HG02840 (cell line): ENCODE data around the gene GALNT1.

Experiments
- ATAC-seq: cut with Tn5 transposase; IDR thresholded peaks from one replicate; pipeline ENCODE4 v1.9.1; 2021; ENCODE audit warnings: mild to moderate bottlenecking, moderate library complexity, moderate number of reproducible peaks; ENCODE audit not compliant: unreplicated experiment, low FRiP score

The GALNT1 gene

DNA sequence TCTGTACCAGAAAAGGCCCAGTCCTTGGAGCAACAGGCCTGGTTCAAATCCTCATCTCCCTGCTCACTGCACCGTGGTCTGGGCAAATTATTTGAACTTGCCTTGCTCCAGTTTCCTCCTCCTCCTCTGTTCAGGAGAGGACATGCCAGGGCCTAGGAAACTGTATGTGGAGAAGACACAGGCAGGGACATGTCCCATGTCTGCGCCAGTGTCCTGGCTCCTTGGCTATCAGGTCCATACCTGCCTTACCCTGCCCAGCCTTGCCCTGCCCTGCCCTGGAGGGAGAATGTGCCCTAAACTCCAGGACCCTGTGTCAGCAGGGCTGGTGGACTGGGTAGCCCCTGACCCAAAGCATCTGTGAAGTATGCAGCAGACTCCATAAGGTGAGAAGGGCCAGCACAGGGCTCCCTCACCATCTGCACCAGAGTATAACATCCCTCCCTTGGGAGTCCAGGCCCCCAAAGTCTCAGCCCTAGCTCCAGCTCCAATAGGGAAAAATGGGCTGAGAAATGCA lies 165.3 kb downstream of the GALNT1 start:
- no peak for ATAC-seq

DNA sequence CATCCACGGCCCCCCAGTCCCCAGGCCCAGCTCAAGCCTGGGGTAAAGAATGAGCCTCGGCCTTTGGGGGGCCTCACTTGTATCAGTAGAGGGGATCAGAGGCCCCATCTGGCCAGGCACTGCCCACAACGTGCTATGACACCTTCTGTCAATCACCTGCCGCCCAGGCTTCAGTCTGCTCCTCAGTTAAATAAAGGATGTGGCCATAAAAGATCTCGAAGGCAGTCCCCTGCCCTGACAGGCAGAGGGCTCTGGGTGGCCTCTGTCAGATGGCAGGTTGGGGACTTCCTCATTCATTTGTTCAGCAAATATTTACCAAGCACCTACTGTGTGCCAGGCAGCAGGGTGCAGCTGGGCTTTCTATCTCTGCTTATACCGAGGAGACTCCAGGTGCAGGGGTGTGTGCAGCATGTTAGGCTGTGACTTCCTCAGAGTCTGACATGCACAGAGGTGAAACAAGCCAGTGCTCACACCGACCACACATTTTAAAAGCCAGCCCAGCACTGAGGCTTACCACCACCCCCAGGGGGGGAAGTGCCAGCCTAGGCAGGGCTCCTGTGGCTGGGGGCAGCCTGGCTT lies 166.4 kb downstream of the GALNT1 start:
- ATAC-seq, result no peak

DNA sequence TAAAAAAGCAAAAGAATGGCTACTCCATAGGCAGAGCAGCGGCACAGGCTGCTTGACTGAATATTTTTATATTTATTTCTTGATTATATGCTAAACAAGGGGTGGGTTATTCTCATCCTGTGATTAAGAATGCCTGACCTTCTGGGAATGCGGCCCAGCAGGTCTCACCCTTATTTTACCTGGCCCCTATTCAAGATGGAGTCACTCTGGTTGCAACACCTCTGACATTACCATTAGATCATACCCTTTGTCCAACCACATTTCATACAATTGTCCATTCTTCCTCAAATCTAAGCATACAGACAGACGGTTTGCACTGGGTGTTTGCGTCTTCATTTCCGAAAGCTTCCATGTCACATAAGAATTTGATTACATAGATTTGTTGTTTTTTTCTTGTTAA lies 168.2 kb downstream of the GALNT1 start:
- ATAC-seq, result no peak

DNA sequence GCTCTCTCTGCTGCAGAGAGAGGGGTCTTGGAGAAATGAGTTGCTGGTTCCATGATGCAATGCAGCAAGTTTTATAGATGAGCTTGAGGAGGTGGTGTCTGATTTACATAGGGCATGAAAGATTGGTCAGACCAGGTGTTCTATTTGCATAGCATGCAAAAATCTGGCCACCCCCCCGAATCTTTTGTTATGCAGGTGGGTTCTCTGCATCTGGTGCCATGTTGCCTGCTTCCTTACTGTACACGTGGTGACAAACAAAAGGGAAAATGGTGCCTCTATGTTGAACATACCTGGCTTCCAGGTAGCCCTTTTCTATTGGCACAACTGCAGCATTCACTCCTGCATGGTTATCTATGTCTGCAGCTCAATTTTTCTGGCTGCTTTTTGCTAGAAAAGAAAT lies 169.4 kb downstream of the GALNT1 start:
- ATAC-seq, result no peak

DNA sequence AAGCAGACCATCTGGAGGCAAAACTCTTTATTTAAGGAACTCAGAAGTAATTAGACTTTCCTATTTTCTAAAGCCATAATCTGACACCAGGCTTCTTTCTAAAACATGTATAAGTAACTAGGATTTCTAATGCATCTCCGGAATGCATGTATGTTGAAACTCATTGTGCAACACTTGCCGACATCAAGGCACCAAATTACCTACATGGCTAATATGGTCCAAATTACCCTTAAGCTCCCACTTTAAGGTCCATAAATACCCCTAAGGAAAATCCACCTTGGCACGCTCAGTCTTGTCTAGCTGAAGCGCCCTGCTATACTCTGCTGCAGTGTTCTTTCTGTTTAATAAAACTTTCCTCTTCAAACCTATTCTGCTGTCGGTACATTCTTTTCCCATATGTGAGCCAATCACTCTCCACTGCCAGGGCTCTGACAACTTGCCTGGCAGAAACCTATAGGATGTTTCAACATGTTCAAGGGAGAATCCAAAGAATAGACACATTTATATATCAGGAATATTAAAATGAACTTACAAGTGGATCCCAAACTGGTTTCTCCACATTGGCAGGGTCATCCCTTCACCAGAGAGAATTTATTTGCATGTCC lies 171.9 kb downstream of the GALNT1 start:
- ATAC-seq, result no peak

DNA sequence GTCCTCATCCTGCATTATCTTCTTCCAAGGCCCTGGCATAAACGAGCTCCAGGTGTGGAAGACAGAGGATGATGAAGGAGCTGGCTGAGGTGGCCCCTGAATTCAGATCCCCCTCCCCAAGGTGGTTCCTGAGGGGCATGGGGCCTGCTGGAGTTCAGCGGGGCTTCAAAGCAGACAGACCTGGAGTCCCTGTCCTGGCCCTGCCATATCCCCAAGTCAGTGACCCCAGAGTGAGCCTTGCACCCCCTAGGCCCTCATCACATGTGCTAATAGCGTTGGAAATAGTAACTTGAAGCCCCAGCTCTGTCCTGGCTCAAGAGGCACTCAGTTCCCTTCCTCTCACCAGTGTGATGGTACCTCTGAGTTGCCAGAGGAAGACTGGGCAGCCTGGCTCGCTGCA lies 172.9 kb downstream of the GALNT1 start:
- no peak for ATAC-seq

DNA sequence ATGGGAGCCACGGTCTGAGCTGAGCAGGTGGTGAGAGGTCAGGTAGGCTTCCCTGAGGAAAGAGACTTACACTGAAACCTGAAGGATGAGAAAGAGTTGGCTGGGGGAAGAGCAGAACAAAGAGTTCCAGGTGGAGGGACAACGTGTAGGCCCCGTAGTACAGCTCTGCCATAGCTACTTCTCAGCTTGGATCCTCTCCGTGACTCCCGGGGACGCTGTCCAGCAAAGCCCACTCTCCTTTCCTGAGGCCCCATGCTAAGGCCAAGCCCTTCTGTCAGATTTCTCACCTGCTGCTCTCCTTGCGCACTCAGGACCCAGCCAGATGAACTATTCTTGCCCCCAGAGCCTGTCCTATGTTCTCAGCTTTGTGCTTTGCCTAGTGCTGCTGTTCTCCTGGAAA lies 173.8 kb downstream of the GALNT1 start:
- no peak for ATAC-seq

DNA sequence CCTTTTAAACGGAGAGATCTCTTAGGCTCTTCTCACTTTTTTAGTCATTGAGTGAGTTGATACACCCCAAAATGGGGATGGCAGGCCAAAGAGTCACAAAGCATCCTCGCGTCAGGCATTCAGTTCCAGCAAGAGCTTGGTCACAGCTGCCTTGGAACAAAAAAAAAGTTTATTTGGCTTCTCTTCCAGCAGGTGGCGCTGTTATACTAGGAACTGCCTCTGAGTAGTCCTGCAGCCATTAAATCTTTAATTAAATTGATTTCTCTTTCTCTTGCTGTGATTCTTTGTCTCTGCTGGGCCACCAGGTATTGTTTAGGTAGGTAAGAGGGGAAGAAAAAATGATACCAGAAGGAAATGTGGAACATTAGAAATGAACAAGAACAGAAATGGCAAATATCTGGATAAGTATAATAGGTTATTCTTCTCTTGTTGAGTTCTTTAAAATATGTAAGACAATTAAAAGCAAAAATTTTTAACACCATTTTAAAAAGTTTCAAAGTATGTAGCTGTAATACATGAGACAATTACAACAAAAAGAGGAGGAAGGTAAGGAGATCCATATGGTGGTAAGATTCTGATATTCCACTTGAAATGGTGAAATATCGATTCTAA lies 175.1 kb downstream of the GALNT1 start:
- ATAC-seq, result no peak
